NCI-H128 (cell line): ENCODE data around the gene DDX5.

Source experiments
- DNase-seq: peaks from one replicate; lab custom pipeline; 2025; ENCODE audit not compliant: unreplicated experiment; lab: John Stamatoyannopoulos, UW

The DDX5 gene

GRCh38 chr17:64506201-64506575 lies at the start of gene DDX5:
Gene DDX5 (minus strand): TSS chr17:64506289. CDS start chr17:64506119, 170 bp downstream.
- peak; percentile 82 for DNase-seq

- no peak for DNase-seq
Observed at GRCh38 chr17:64555281-64555680, 49.2 kb upstream of the DDX5 start.

GRCh38 chr17:64554028-64554637 lies 48.0 kb upstream of the DDX5 start:
- no peak for DNase-seq

- DNase-seq: no peak
Observed at GRCh38 chr17:64551461-64551860, 45.4 kb upstream of the DDX5 start.

GRCh38 chr17:64547319-64547718 lies 41.2 kb upstream of the DDX5 start:
- no peak for DNase-seq

- no peak for DNase-seq
Observed at GRCh38 chr17:64546716-64547115, 40.6 kb upstream of the DDX5 start.

- DNase-seq: no peak
Observed at GRCh38 chr17:64544742-64545141, 38.7 kb upstream of the DDX5 start.

GRCh38 chr17:64540118-64540776 lies 34.2 kb upstream of the DDX5 start:
- no peak for DNase-seq

- DNase-seq: no peak
Observed at GRCh38 chr17:64538508-64539130, 32.5 kb upstream of the DDX5 start.

- DNase-seq: no peak
Observed at GRCh38 chr17:64537488-64537887, 31.4 kb upstream of the DDX5 start.

- DNase-seq: no peak
Observed at GRCh38 chr17:64536913-64537312, 30.8 kb upstream of the DDX5 start.

GRCh38 chr17:64535357-64535756 lies 29.3 kb upstream of the DDX5 start:
- DNase-seq: no peak

- no peak for DNase-seq
Observed at GRCh38 chr17:64534187-64534586, 28.1 kb upstream of the DDX5 start.

- no peak for DNase-seq
Observed at GRCh38 chr17:64533784-64534183, 27.7 kb upstream of the DDX5 start.

- DNase-seq: no peak
Observed at GRCh38 chr17:64532409-64532808, 26.3 kb upstream of the DDX5 start.

GRCh38 chr17:64531955-64532371 lies 25.9 kb upstream of the DDX5 start:
- no peak for DNase-seq

- no peak for DNase-seq
Observed at GRCh38 chr17:64529221-64529620, 23.1 kb upstream of the DDX5 start.

- DNase-seq: no peak
Observed at GRCh38 chr17:64527914-64528313, 21.8 kb upstream of the DDX5 start.

GRCh38 chr17:64520359-64520758 lies 14.3 kb upstream of the DDX5 start:
- no peak for DNase-seq

GRCh38 chr17:64519601-64520000 lies 13.5 kb upstream of the DDX5 start:
- no peak for DNase-seq

GRCh38 chr17:64515829-64516228 lies 9.7 kb upstream of the DDX5 start:
- no peak for DNase-seq

GRCh38 chr17:64515419-64515818 lies 9.3 kb upstream of the DDX5 start:
- no peak for DNase-seq

GRCh38 chr17:64509179-64509578 lies 3.1 kb upstream of the DDX5 start:
- DNase-seq: no peak
